IPS-18a (cell line): Measurements from ENCODE around the gene FOXRED2.
A peak's percentile ranks its signal among the peaks of the same experiment; 100 is the strongest.
"Not testable (repeated sequence)": the region's sequence is repeated elsewhere in the genome, so short reads cannot be mapped to it uniquely, and the experiment has no call there.

Source experiments
- H3K27ac ChIP-seq: one replicate; pipeline ENCODE4 v1.5.1; 2013; ENCODE audit warnings: low read length
- H3K27me3 ChIP-seq: one replicate; pipeline ENCODE4 v1.6.1; 2013; ENCODE audit warnings: mild to moderate bottlenecking, low read length; ENCODE audit not compliant: control insufficient read depth, insufficient read depth
- H3K36me3 ChIP-seq: one replicate; pipeline ENCODE4 v1.6.1; 2013; ENCODE audit warnings: low read depth, low read length; ENCODE audit not compliant: control insufficient read depth
- H3K4me1 ChIP-seq: one replicate; pipeline ENCODE4 v1.6.1; 2013; ENCODE audit warnings: low read depth, low read length; ENCODE audit not compliant: control insufficient read depth
- H3K4me3 ChIP-seq: one replicate; pipeline ENCODE4 v1.5.1; 2013; ENCODE audit warnings: low read length
- H3K9ac ChIP-seq: one replicate; pipeline ENCODE4 v1.6.1; 2013; ENCODE audit warnings: mild to moderate bottlenecking, low read length, moderate library complexity
- H3K9me3 ChIP-seq: one replicate; pipeline ENCODE4 v1.6.1; 2013; ENCODE audit warnings: low read depth, low read length; ENCODE audit not compliant: control insufficient read depth

FOXRED2 gene

DNA sequence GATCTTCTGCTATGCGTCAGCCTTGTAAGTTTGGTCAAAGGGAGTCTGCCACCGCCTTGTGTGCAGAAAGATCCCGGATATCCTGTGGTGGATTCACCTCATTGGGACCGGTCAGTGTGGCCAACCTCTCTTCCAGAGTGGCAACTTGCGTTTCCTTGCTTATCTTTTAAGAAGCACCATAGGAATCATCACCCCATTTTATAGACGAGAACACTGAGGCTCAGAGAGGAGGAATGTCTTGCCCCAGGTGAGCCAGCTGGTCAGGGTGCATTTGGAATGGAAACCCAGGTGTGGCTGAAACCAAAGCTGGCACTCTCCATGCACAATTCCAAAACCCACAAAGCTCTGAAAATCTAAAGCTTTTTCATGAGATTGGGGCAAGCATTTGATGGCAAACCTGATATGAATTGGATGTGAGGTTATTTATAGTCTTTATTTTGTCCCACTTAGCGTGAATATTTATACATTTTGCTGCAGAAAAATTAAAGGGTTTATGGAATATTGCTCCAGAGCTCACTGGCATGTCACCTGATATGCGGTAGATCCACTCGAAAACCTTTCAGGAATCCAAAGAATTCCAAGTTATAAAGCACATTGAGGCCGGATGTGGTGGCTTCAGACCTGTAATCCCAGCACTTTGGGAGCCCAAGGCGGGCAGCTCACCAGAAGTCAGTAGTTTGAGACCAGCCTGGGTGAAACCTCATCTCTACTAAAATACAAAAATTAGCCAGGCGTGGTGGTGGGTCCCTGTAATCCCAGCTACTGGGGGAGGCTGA, 34.2 kb upstream of the FOXRED2 start:
- H3K36me3 ChIP-seq = no peaks in the 10 kb centered on the region
- H3K4me1 ChIP-seq = no peaks in the 10 kb centered on the region
- no peak overlapping the region for H3K9ac ChIP-seq
- no peak overlapping the region for H3K4me3 ChIP-seq
- H3K27me3 ChIP-seq = peaks cover 6% of the 10 kb centered on the region
- H3K27ac ChIP-seq = no peak overlapping the region
- no peaks in the 10 kb centered on the region for H3K9me3 ChIP-seq

DNA sequence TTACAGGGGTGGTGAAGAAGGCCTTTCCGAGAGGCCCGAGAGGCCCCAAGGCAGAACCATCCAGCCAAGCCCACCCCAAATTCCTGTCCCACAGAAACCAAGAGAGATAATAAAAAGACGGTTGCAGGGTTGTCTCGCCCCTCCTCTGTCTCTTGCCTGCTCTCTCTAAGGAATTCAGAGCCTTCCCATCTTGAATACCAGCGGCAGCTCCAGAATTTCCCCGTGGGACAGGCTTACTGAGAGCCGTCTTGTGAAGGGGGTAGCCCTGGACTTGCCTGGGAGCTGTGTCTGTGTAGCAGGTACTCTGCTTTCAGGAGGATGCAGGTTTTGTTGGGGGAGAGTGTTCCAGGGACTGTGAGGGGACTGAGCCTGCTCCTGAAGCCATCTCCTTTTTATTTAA, 31.7 kb upstream of the FOXRED2 start:
- no peak overlapping the region for H3K9ac ChIP-seq
- no peak overlapping the region for H3K27ac ChIP-seq
- H3K9me3 ChIP-seq = no peaks in the 10 kb centered on the region
- H3K4me1 ChIP-seq = no peaks in the 10 kb centered on the region
- H3K36me3 ChIP-seq = no peaks in the 10 kb centered on the region
- H3K4me3 ChIP-seq = no peak overlapping the region
- no peaks in the 10 kb centered on the region for H3K27me3 ChIP-seq

DNA sequence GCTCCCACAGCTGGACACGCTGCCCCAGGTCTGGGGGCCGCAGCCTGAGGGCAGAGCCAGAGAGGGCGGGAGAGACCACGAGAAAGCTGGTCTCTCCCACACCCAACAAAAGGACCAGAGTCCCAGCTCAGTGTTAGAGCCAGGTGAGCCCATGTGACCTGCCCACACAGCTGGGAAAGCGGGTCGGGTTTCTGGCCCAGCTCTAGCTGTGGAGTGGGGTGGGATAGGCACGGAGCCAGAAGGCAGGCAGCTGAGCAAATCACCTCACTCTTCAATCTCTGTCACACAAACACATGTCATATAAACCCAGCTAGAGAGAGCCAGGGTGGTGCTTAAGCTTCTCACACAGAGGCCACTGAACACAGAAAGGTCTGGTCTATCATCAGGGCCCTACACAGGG, 29.9 kb upstream of the FOXRED2 start:
- H3K4me3 ChIP-seq = no peak overlapping the region
- no peak overlapping the region for H3K9ac ChIP-seq
- H3K4me1 ChIP-seq = no peaks in the 10 kb centered on the region

DNA sequence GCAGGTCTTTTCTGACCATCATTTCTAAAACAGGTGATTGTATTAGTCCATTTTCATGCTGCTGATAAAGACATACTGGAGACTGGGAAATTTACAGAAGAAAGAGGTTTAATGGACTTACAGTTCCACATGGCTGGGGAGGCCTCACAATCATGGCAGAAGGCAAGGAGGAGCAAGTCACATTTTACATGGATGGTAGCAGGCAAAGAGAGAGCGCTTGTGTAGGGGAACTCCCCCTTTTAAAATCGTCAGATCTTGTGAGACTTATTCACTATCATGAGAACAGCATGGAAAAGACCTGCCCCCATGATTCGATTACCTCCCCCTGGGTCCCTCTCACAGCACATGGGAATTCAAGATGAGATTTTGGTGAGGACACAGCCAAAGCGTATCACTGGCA, 26.5 kb upstream of the FOXRED2 start:
- not testable (repeated sequence) for H3K27me3 ChIP-seq, H3K9me3 ChIP-seq, H3K4me3 ChIP-seq, H3K36me3 ChIP-seq, H3K27ac ChIP-seq, H3K4me1 ChIP-seq, H3K9ac ChIP-seq

More for the DNA sequence above, 29.9 kb upstream of the FOXRED2 start:
- Histone ChIP-seq H3K27me3 (no peaks in the 10 kb centered on the region), H3K27ac (no peak overlapping the region), H3K9me3 (no peaks in the 10 kb centered on the region), H3K36me3 (no peaks in the 10 kb centered on the region)

DNA sequence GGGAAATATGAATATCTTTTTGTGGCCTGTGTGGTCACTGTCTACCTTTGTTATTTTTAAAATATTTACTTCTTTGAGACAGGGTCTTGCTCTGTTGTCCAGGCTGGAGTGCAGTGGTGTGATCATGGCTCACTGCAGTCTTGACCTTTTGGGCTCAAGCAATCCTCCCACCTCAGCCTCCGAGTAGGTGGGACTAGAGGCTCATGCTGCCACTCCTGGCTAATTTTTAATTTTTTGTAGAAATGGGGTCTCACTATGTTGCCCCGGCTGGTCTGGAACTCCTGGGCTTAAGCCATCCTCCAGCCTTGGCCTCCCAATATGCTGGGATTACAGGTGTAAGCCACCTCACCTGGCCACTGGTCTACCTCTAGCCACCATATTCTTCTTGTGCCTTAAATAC, 25.6 kb upstream of the FOXRED2 start:
- Histone ChIP-seq H3K27ac (no peak overlapping the region), H3K9me3 (no peaks in the 10 kb centered on the region), H3K36me3 (no peaks in the 10 kb centered on the region), H3K27me3 (no peaks in the 10 kb centered on the region), H3K4me1 (peaks cover 8% of the 10 kb centered on the region), H3K9ac (no peak overlapping the region), H3K4me3 (no peak overlapping the region)

DNA sequence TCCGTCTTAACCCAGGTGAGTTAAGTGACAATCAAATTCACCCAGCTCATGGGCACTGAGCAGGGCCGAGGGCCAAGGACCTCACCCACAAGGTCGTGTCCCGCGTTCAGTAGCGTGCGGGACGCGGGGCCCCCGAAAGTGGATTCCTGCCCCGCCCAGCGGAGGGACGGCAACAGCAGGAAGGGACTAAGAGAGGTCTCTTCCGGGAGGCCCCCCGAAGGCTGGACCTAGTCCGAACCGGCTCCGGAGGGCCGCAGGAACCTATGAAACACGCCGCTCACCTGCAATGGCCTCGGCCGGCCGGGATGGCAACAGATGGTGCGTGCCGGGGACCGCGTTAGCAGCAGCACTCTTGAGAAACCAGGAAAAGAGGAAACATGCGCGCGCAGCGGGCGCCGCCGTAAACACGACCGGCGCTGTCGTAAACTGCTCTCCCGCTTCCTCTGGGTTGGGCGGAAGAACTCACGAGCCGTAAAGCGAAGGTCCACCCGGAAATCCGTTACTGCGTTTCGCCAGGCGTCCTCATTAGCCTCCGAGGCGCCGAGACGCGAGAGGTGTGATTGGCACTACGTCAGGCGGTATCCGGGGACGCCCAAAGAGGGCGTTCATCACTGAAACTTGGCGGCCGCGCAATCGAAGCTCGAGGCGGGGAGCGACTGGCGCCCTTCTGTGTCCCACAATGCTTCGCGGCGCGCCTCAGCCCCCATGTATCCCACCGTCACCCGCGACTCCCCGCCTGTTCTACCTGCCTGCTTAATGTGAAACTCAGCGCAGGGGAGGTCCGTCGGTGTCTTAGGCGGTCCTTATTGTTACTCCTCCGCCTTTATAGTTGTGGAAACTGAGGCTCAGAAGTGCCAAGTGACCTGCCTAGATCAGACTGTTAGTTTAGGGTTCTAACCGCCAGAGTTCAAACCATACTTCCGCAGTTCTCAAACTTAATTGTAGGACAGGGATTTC, 22.2 kb upstream of the FOXRED2 start, which contains the start of gene EIF3D:
Gene EIF3D (minus strand): TSS at position 372 of the 957 bp plus-strand sequence. CDS start 3,045 bp downstream, outside the sequence.
- peak within 1 kb of the TSS; percentile 94 for H3K9ac ChIP-seq
- H3K4me3 ChIP-seq = peak within 1 kb of the TSS; percentile 94
- H3K4me1 ChIP-seq = peaks cover 8% of the 10 kb centered on the region
- no peaks in the 10 kb centered on the region for H3K27me3 ChIP-seq
- H3K36me3 ChIP-seq = peaks cover 28% of the 10 kb centered on the region
- no peaks in the 10 kb centered on the region for H3K9me3 ChIP-seq
- H3K27ac ChIP-seq = peak within 1 kb of the TSS; percentile 47

DNA sequence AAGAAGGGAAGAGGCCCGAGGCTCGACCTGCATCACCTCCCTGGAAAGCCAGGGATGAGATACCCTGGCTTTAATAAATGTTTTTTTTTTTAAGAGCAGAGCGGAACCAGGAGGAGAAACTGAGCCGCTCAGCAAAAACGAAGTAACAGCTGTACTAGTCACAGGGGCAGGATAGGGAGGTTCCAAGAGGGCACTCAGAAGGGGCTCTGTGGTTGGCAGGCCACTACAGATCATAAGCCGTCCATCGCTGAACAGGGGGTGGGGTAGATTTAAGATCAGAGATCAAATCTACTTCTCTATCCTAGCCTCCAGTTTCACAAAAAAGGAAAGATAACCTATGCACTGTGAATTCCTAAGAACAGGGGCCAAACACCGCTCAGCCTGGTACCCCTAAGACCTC, 21.5 kb upstream of the FOXRED2 start:
- peak overlapping the region; percentile 94 for H3K4me3 ChIP-seq
- H3K27me3 ChIP-seq = no peaks in the 10 kb centered on the region
- peak overlapping the region; percentile 94 for H3K9ac ChIP-seq
- peaks cover 36% of the 10 kb centered on the region for H3K36me3 ChIP-seq
- H3K27ac ChIP-seq = peak overlapping the region; percentile 47
- H3K4me1 ChIP-seq = peaks cover 8% of the 10 kb centered on the region
- H3K9me3 ChIP-seq = no peaks in the 10 kb centered on the region

DNA sequence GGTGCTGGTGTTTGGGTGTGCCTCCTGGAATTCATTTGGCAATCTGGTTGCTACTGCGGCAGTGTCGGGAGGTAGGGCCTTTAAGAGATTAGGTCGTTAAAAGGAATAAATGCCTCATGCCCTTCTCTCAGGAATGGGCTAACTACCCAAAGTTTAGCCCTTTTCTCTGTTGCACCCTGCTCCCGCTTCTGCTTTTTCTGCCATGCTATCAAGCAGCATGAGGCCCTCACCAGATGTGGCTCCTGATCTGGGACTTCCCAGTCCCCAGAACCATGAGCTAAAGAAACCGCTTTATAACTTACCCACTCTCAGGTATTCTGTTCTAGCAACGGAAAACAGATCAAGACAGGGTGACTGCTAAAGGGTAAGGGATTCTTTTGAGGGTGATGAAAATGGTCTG, 15.8 kb upstream of the FOXRED2 start:
- H3K27ac ChIP-seq = no peak overlapping the region
- H3K4me3 ChIP-seq = no peak overlapping the region
- no peaks in the 10 kb centered on the region for H3K27me3 ChIP-seq
- H3K9ac ChIP-seq = no peak overlapping the region
- no peaks in the 10 kb centered on the region for H3K4me1 ChIP-seq
- H3K9me3 ChIP-seq = no peaks in the 10 kb centered on the region
- H3K36me3 ChIP-seq = peaks cover 90% of the 10 kb centered on the region

DNA sequence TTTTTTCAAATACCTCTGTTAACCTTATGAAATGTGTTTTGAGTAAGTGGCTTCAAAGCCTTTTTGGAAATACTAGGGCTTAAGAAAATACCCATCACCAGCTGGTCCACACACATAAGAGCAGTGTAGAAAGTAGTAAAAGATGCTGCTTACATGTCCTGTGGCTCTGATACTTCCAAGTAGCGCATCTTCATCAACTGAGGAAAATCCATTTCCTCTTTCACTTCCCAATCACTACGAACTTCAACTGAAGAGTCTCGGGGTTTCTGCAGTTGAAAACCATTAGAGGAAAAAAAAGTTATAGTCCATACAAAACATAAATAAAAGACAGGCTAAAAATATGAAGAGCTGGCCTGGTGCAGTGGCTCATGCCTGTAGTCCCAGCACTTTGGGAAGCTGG, 13.6 kb upstream of the FOXRED2 start:
- Histone ChIP-seq H3K4me1 (no peaks in the 10 kb centered on the region), H3K9me3 (no peaks in the 10 kb centered on the region), H3K36me3 (peaks cover 98% of the 10 kb centered on the region), H3K9ac (no peak overlapping the region), H3K27ac (no peak overlapping the region), H3K4me3 (no peak overlapping the region), H3K27me3 (no peaks in the 10 kb centered on the region)

DNA sequence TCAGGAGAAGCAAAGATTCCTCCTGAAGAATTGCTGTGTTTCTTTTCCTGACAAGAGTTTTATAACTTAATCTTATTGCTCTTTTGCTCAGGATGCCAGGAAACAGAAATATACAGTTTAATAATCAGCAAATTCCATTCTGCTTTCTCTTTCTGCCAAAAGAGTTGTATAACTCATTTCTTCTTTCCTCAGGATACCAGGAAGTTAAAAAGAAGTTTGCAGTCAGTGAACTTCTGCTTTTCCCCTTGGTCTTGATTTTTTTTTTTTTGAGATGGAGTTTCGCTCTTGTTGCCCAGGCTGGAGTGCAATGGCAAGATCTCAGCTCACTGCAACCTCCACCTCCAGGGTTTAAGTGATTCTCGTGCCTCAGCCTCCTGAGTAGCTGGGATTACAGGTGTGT, 13.1 kb upstream of the FOXRED2 start:
- H3K9me3 ChIP-seq, H3K9ac ChIP-seq, H3K4me3 ChIP-seq, H3K27ac ChIP-seq, H3K4me1 ChIP-seq, H3K27me3 ChIP-seq: not testable (repeated sequence)
- H3K36me3 ChIP-seq = peaks cover 96% of the 10 kb centered on the region

DNA sequence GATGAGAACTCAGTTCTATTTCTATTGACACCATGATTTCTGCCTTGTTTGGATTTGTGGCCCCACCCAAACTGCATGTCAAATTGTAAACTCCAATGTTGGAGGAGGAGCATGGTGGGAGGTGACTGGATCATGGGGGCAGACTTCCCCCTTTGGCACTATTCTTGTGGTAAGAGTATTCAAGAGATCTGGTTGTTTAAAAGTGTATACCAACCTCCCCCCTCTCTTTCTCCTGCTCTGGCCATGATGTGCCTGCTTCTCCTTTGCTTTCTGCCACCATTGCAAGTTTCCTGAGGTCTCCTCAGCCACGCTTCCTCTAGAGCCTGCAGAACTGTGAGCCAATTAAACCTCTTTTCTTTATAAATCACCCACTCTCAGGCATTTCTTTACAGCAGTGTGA, 7.9 kb upstream of the FOXRED2 start:
- Histone ChIP-seq H3K9me3 (no peaks in the 10 kb centered on the region), H3K4me1 (no peaks in the 10 kb centered on the region), H3K27ac (no peak overlapping the region), H3K9ac (no peak overlapping the region), H3K4me3 (no peak overlapping the region), H3K27me3 (no peaks in the 10 kb centered on the region), H3K36me3 (peaks cover 88% of the 10 kb centered on the region)
